ENCODE results near the gene IGFBP2.

The IGFBP2 gene

GRCh38 chr2:216694082-216694825 is 61.0 kb downstream of the IGFBP2 start:
- no peak for TF ChIP-seq CTCF (IDR thresholded peaks at IDR 0.05; ENCODE audit: low read depth, low read length, missing control alignments)
- no peak overlapping the region for H3K4me3 ChIP-seq (ENCODE audit: low read depth, low read length)
- no peak for DNase-seq (ENCODE audit: low read depth)

- no peak for TF ChIP-seq CTCF (IDR thresholded peaks at IDR 0.05; ENCODE audit: low read depth, low read length, missing control alignments)
- H3K4me3 ChIP-seq (ENCODE audit: low read depth, low read length): no peak overlapping the region
- DNase-seq (ENCODE audit: low read depth): no peak
Measured at GRCh38 chr2:216694826-216695217, 61.6 kb downstream of the IGFBP2 start.

- no peak for TF ChIP-seq CTCF (IDR thresholded peaks at IDR 0.05; ENCODE audit: low read depth, low read length, missing control alignments)
- no peak for DNase-seq (ENCODE audit: low read depth)
- H3K4me3 ChIP-seq (ENCODE audit: low read depth, low read length): no peak within 1 kb of the TSS
Measured at GRCh38 chr2:216695401-216695821, 62.2 kb downstream of the IGFBP2 start, which contains the start of gene IGFBP5. Gene IGFBP5, minus strand, starts transcription at chr2:216695549. Its CDS starts 774 bp downstream, at chr2:216694775.

GRCh38 chr2:216696321-216696720 is 63.1 kb downstream of the IGFBP2 start:
- no peak for DNase-seq (ENCODE audit: low read depth)
- no peak for TF ChIP-seq CTCF (IDR thresholded peaks at IDR 0.05; ENCODE audit: low read depth, low read length, missing control alignments)
- H3K4me3 ChIP-seq (ENCODE audit: low read depth, low read length): no peak overlapping the region

GRCh38 chr2:216696751-216697560 is 63.7 kb downstream of the IGFBP2 start:
- DNase-seq (ENCODE audit: low read depth): no peak
- H3K4me3 ChIP-seq (ENCODE audit: low read depth, low read length): no peak overlapping the region
- peak; percentile 34 for TF ChIP-seq CTCF (IDR thresholded peaks at IDR 0.05; ENCODE audit: low read depth, low read length, missing control alignments)

GRCh38 chr2:216698293-216698692 is 65.1 kb downstream of the IGFBP2 start:
- no peak for TF ChIP-seq CTCF (IDR thresholded peaks at IDR 0.05; ENCODE audit: low read depth, low read length, missing control alignments)

More at GRCh38 chr2:216698293-216698692, 65.1 kb downstream of the IGFBP2 start:
- no peak overlapping the region for H3K4me3 ChIP-seq (ENCODE audit: low read depth, low read length)
- no peak for DNase-seq (ENCODE audit: low read depth)

Data from GM12864 (cell line).